ENCODE data around the gene RFPL3.

The RFPL3 gene

GRCh38 chr22:32324505-32325415, 32.9 kb upstream of the RFPL3 start:
- H3K27me3 Mint-ChIP-seq: peaks cover 1% of the 10 kb centered on the region

GRCh38 chr22:32325416-32325801, 32.3 kb upstream of the RFPL3 start:
- H3K4me3 Mint-ChIP-seq: no peak overlapping the region
- no peak overlapping the region for H3K27ac Mint-ChIP-seq (ENCODE audit: low read depth)
- no peaks in the 10 kb centered on the region for H3K9me3 Mint-ChIP-seq
- H3K27me3 Mint-ChIP-seq: peaks cover 5% of the 10 kb centered on the region
- no peaks in the 10 kb centered on the region for H3K36me3 Mint-ChIP-seq (ENCODE audit: insufficient read depth)
- DNase-seq (ENCODE audit: low spot score in 2 of 2): no peak
- ATAC-seq (replicated peaks; ENCODE audit: extremely low read depth, poor library complexity, severe bottlenecking): no peak
- no peaks in the 10 kb centered on the region for H3K4me1 Mint-ChIP-seq

More at GRCh38 chr22:32324505-32325415, 32.9 kb upstream of the RFPL3 start:
- Mint-ChIP-seq H3K4me1 (no peaks in the 10 kb centered on the region), H3K36me3 (ENCODE audit: insufficient read depth) (no peaks in the 10 kb centered on the region), H3K4me3 (no peak overlapping the region), H3K9me3 (no peaks in the 10 kb centered on the region), H3K27ac (ENCODE audit: low read depth) (no peak overlapping the region)
- DNase-seq (ENCODE audit: low spot score in 2 of 2) (peak in 1 of 2 donors; percentile 8), ATAC-seq (replicated peaks; ENCODE audit: extremely low read depth, poor library complexity, severe bottlenecking) (no peak)

GRCh38 chr22:32325811-32326237, 31.8 kb upstream of the RFPL3 start:
- H3K27ac Mint-ChIP-seq (ENCODE audit: low read depth): no peak overlapping the region
- no peaks in the 10 kb centered on the region for H3K4me1 Mint-ChIP-seq
- H3K9me3 Mint-ChIP-seq: no peaks in the 10 kb centered on the region
- DNase-seq (ENCODE audit: low spot score in 2 of 2) (peak in 1 of 2 donors; percentile 11), ATAC-seq (replicated peaks; ENCODE audit: extremely low read depth, poor library complexity, severe bottlenecking) (no peak)
- H3K36me3 Mint-ChIP-seq (ENCODE audit: insufficient read depth): no peaks in the 10 kb centered on the region
- H3K27me3 Mint-ChIP-seq: peaks cover 10% of the 10 kb centered on the region
- H3K4me3 Mint-ChIP-seq: no peak overlapping the region

GRCh38 chr22:32326647-32327046, 31.0 kb upstream of the RFPL3 start:
- Mint-ChIP-seq H3K4me1 (no peaks in the 10 kb centered on the region), H3K27me3 (peaks cover 13% of the 10 kb centered on the region), H3K27ac (ENCODE audit: low read depth) (no peak overlapping the region), H3K4me3 (no peak overlapping the region), H3K36me3 (ENCODE audit: insufficient read depth) (no peaks in the 10 kb centered on the region), H3K9me3 (no peaks in the 10 kb centered on the region)
- ATAC-seq (replicated peaks; ENCODE audit: extremely low read depth, poor library complexity, severe bottlenecking) (no peak), DNase-seq (ENCODE audit: low spot score in 2 of 2) (peak in 1 of 2 donors; percentile 4)

- Mint-ChIP-seq H3K9me3 (no peaks in the 10 kb centered on the region), H3K27ac (ENCODE audit: low read depth) (no peak overlapping the region), H3K4me1 (no peaks in the 10 kb centered on the region), H3K36me3 (ENCODE audit: insufficient read depth) (no peaks in the 10 kb centered on the region), H3K4me3 (no peak overlapping the region), H3K27me3 (peaks cover 16% of the 10 kb centered on the region)
- DNase-seq (ENCODE audit: low spot score in 2 of 2) (peak in 1 of 2 donors; percentile 5), ATAC-seq (replicated peaks; ENCODE audit: extremely low read depth, poor library complexity, severe bottlenecking) (no peak)
Observed at GRCh38 chr22:32327066-32327465, 30.6 kb upstream of the RFPL3 start.

- Mint-ChIP-seq H3K4me1 (no peaks in the 10 kb centered on the region), H3K27me3 (peaks cover 22% of the 10 kb centered on the region), H3K36me3 (ENCODE audit: insufficient read depth) (no peaks in the 10 kb centered on the region), H3K4me3 (no peak overlapping the region), H3K27ac (ENCODE audit: low read depth) (no peak overlapping the region), H3K9me3 (no peaks in the 10 kb centered on the region)
- no peak for ATAC-seq (replicated peaks; ENCODE audit: extremely low read depth, poor library complexity, severe bottlenecking)
- peak in 1 of 2 donors; percentile 3 for DNase-seq (ENCODE audit: low spot score in 2 of 2)
Observed at GRCh38 chr22:32327596-32328171, 30.0 kb upstream of the RFPL3 start.

GRCh38 chr22:32328306-32329201, 29.1 kb upstream of the RFPL3 start:
- no peak overlapping the region for H3K4me3 Mint-ChIP-seq
- no peaks in the 10 kb centered on the region for H3K9me3 Mint-ChIP-seq
- DNase-seq (ENCODE audit: low spot score in 2 of 2) (peak in 1 of 2 donors; percentile 2), ATAC-seq (replicated peaks; ENCODE audit: extremely low read depth, poor library complexity, severe bottlenecking) (no peak)
- peaks cover 30% of the 10 kb centered on the region for H3K27me3 Mint-ChIP-seq
- no peaks in the 10 kb centered on the region for H3K36me3 Mint-ChIP-seq (ENCODE audit: insufficient read depth)
- no peak overlapping the region for H3K27ac Mint-ChIP-seq (ENCODE audit: low read depth)
- H3K4me1 Mint-ChIP-seq: no peaks in the 10 kb centered on the region

GRCh38 chr22:32329202-32329645, 28.4 kb upstream of the RFPL3 start:
- DNase-seq (ENCODE audit: low spot score in 2 of 2) (no peak), ATAC-seq (replicated peaks; ENCODE audit: extremely low read depth, poor library complexity, severe bottlenecking) (no peak)
- Mint-ChIP-seq H3K27me3 (peaks cover 37% of the 10 kb centered on the region), H3K27ac (ENCODE audit: low read depth) (no peak overlapping the region), H3K36me3 (ENCODE audit: insufficient read depth) (no peaks in the 10 kb centered on the region), H3K4me3 (no peak overlapping the region), H3K4me1 (no peaks in the 10 kb centered on the region), H3K9me3 (no peaks in the 10 kb centered on the region)

GRCh38 chr22:32331236-32331917, 26.3 kb upstream of the RFPL3 start:
- no peaks in the 10 kb centered on the region for H3K4me1 Mint-ChIP-seq
- no peak overlapping the region for H3K27ac Mint-ChIP-seq (ENCODE audit: low read depth)
- no peak overlapping the region for H3K4me3 Mint-ChIP-seq
- H3K9me3 Mint-ChIP-seq: no peaks in the 10 kb centered on the region
- ATAC-seq (replicated peaks; ENCODE audit: extremely low read depth, poor library complexity, severe bottlenecking) (no peak), DNase-seq (ENCODE audit: low spot score in 2 of 2) (no peak)
- no peaks in the 10 kb centered on the region for H3K36me3 Mint-ChIP-seq (ENCODE audit: insufficient read depth)
- peaks cover 48% of the 10 kb centered on the region for H3K27me3 Mint-ChIP-seq

GRCh38 chr22:32331918-32332725, 25.5 kb upstream of the RFPL3 start:
- Mint-ChIP-seq H3K4me1 (no peaks in the 10 kb centered on the region), H3K9me3 (no peaks in the 10 kb centered on the region), H3K36me3 (ENCODE audit: insufficient read depth) (no peaks in the 10 kb centered on the region), H3K27me3 (peaks cover 48% of the 10 kb centered on the region), H3K27ac (ENCODE audit: low read depth) (no peak overlapping the region), H3K4me3 (no peak overlapping the region)
- ATAC-seq (replicated peaks; ENCODE audit: extremely low read depth, poor library complexity, severe bottlenecking) (no peak), DNase-seq (ENCODE audit: low spot score in 2 of 2) (no peak)

GRCh38 chr22:32333141-32333768, 24.4 kb upstream of the RFPL3 start:
- H3K9me3 Mint-ChIP-seq: no peaks in the 10 kb centered on the region
- ATAC-seq (replicated peaks; ENCODE audit: extremely low read depth, poor library complexity, severe bottlenecking) (no peak), DNase-seq (ENCODE audit: low spot score in 2 of 2) (no peak)
- H3K4me3 Mint-ChIP-seq: no peak overlapping the region
- H3K4me1 Mint-ChIP-seq: no peaks in the 10 kb centered on the region
- peaks cover 56% of the 10 kb centered on the region for H3K27me3 Mint-ChIP-seq
- H3K36me3 Mint-ChIP-seq (ENCODE audit: insufficient read depth): no peaks in the 10 kb centered on the region
- no peak overlapping the region for H3K27ac Mint-ChIP-seq (ENCODE audit: low read depth)
